Spleen (tissue), 7 donors: ENCODE data around the gene EPHA7.

Experiments used
- CTCF ChIP-seq, 11 experiments: fragments of 200-600 bp in 7 of 11; fragments of 450-650 bp in 4 of 11; sonication (generic) in 4 of 11; IDR thresholded peaks in 8 of 11; conservative IDR thresholded peaks in 3 of 11; 1 replicate in 7 of 11; 2 replicates in 4 of 11; pipeline versions ENCODE4 v1.4.0 to v1.8.0; 2016 to 2021; ENCODE audit warnings: antibody characterized with exemption in 11 of 11, inconsistent platforms in 4 of 11, mild to moderate bottlenecking in 1 of 11
- POLR2A ChIP-seq, 3 donors: fragments of 450-650 bp; IDR thresholded peaks; one replicate each; pipeline ENCODE4 v1.5.1; 2017; ENCODE audit warnings: antibody characterized with exemption in 3 of 3, mild to moderate bottlenecking in 1 of 3
- donor health status: DM: no; HTN: no; CAD: no; lungs with moderate emphysema.
- donor health status: DM: no; HTN: no; CAD: no.
- donor health status: DM: no; HTN: no; CAD: no.

DNA sequence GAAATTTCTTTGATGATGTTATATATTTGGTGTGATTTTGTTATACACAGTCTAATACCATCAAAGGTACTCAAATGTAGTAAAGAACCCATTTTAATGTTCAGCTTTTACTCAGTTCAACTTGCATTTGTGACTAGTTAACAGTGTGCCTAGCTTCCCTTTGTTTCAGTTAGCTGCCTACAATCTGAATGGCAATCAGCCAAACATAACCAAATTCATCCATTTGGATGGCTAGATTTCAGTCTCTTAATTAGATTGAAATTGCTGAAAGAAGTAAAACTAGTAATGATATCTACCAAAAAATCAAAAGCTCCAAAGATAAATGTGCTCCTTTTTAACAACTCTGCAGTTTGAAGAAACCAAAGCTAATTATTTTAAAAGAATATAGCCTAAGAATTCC, 6.9 kb downstream of the EPHA7 start:
- no peak for TF ChIP-seq CTCF (IDR thresholded peaks at IDR 0.05 in 8 of 11, conservative IDR thresholded peaks at IDR 0.05 in 3 of 11)
- TF ChIP-seq POLR2A (IDR thresholded peaks at IDR 0.05): no peak
